CD14-positive monocyte (primary cell): ENCODE data around the gene KLHL13. TPM values are rescaled to one million over a fixed set of nuclear protein-coding genes. Genes with fewer than 3 reads are reported as not detected.
"Not testable (repeated sequence)": the region's sequence is repeated elsewhere in the genome, so short reads cannot be mapped to it uniquely, and the experiment has no call there.

ENCODE experiments used
- DNase-seq, 3 donors: peaks; one replicate each; pipeline ENCODE4 v3.0.0-alpha.2; 2011 to 2022
- H2AFZ ChIP-seq: 2 replicates; pipeline ENCODE4 v1.6.0; 2012; ENCODE audit warnings: mild to moderate bottlenecking, low read depth, low read length, inconsistent platforms; ENCODE audit not compliant: insufficient read depth, poor library complexity, severe bottlenecking
- H3K27ac ChIP-seq, 2 donors: 1 replicate in 1 of 2; 2 replicates in 1 of 2; pipeline ENCODE4 v1.5.1; 2012 to 2013; ENCODE audit warnings: low read length in 2 of 2, control low read depth in 1 of 2, inconsistent platforms in 1 of 2, low read depth in 1 of 2, mild to moderate bottlenecking in 1 of 2
- H3K27me3 ChIP-seq, 2 donors: one replicate each; pipeline versions ENCODE4 v1.6.0 to v1.6.1; 2011 to 2013; ENCODE audit warnings: low read length in 2 of 2; ENCODE audit not compliant: control insufficient read depth in 2 of 2, insufficient read depth in 2 of 2
- H3K36me3 ChIP-seq, 2 donors: replicated peaks in 1 of 2; 1 replicate in 1 of 2; 2 replicates in 1 of 2; pipeline versions ENCODE4 v1.5.1 to v1.6.1; 2012 to 2013; ENCODE audit warnings: low read length in 2 of 2, control low read depth in 1 of 2, inconsistent platforms in 1 of 2, mild to moderate bottlenecking in 1 of 2; ENCODE audit not compliant: insufficient read depth in 2 of 2, control insufficient read depth in 1 of 2
- H3K4me1 ChIP-seq, 2 donors: 1 replicate in 1 of 2; 2 replicates in 1 of 2; pipeline versions ENCODE4 v1.5.1 to v1.6.1; 2012 to 2013; ENCODE audit warnings: low read length in 2 of 2, control low read depth in 1 of 2, inconsistent platforms in 1 of 2, mild to moderate bottlenecking in 1 of 2, moderate library complexity in 1 of 2; ENCODE audit not compliant: insufficient read depth in 2 of 2, control insufficient read depth in 1 of 2
- H3K4me2 ChIP-seq: replicated peaks from 2 replicates; pipeline ENCODE3; 2012; ENCODE audit warnings: low read length, moderate library complexity, mild to moderate bottlenecking; ENCODE audit not compliant: poor library complexity, severe bottlenecking; ENCODE audit errors: extremely low read depth
- H3K4me3 ChIP-seq, 3 experiments: fragments of 200-600 bp in 1 of 3; sonication (generic) in 1 of 3; replicated peaks in 1 of 3; 1 replicate in 2 of 3; 2 replicates in 1 of 3; pipeline ENCODE4 v1.5.1; 2011 to 2013; ENCODE audit warnings: low read length in 3 of 3, mild to moderate bottlenecking in 3 of 3, control low read depth in 2 of 3, low read depth in 2 of 3, inconsistent platforms in 1 of 3, moderate library complexity in 1 of 3
- H3K79me2 ChIP-seq: 2 replicates; pipeline ENCODE4 v1.6.0; 2012; ENCODE audit warnings: mild to moderate bottlenecking, control low read depth, inconsistent platforms, low read length, moderate library complexity; ENCODE audit not compliant: insufficient read depth
- H3K9ac ChIP-seq: 2 replicates; pipeline ENCODE4 v1.6.0; 2017; ENCODE audit warnings: low read length, mild to moderate bottlenecking; ENCODE audit not compliant: insufficient read depth, poor library complexity, severe bottlenecking
- H3K9me3 ChIP-seq, 2 donors: replicated peaks in 1 of 2; 1 replicate in 1 of 2; 2 replicates in 1 of 2; pipeline versions ENCODE4 v1.5.1 to v1.6.1; 2012 to 2013; ENCODE audit warnings: low read length in 2 of 2, control low read depth in 1 of 2; ENCODE audit not compliant: control insufficient read depth in 1 of 2, insufficient read depth in 1 of 2
- H4K20me1 ChIP-seq: 2 replicates; pipeline ENCODE4 v1.6.0; 2012; ENCODE audit warnings: mild to moderate bottlenecking, low read length, control low read depth, moderate library complexity; ENCODE audit not compliant: insufficient read depth
- H3K27ac Mint-ChIP-seq, 7 donors: one replicate each; pipeline ENCODE4 v1.8.0; 2020; ENCODE audit warnings: mild to moderate bottlenecking in 7 of 7, mixed read lengths in 7 of 7, moderate library complexity in 6 of 7, inconsistent platforms in 2 of 7
- H3K27me3 Mint-ChIP-seq, 3 donors: one replicate each; pipeline ENCODE4 v1.8.0; 2021 to 2022; ENCODE audit warnings: low read depth in 3 of 3, mild to moderate bottlenecking in 3 of 3, mixed read lengths in 3 of 3, moderate library complexity in 3 of 3, inconsistent platforms in 1 of 3
- H3K36me3 Mint-ChIP-seq, 2 donors: one replicate each; pipeline ENCODE4 v1.8.0; 2020; ENCODE audit warnings: mixed read lengths in 2 of 2, inconsistent platforms in 1 of 2, mild to moderate bottlenecking in 1 of 2
- H3K4me1 Mint-ChIP-seq: one replicate; pipeline ENCODE4 v1.8.0; 2020; ENCODE audit warnings: mild to moderate bottlenecking, mixed read lengths
- H3K4me3 Mint-ChIP-seq, 2 donors: one replicate each; pipeline ENCODE4 v1.8.0; 2020; ENCODE audit warnings: mild to moderate bottlenecking in 2 of 2, mixed read lengths in 2 of 2, moderate library complexity in 1 of 2
- H3K9me3 Mint-ChIP-seq, 7 donors: one replicate each; pipeline ENCODE4 v1.8.0; 2020 to 2022; ENCODE audit warnings: mixed read lengths in 7 of 7, mild to moderate bottlenecking in 6 of 7, moderate library complexity in 6 of 7, inconsistent platforms in 2 of 7
- CTCF ChIP-seq: fragments of 200-600 bp; IDR thresholded peaks from one replicate; pipeline ENCODE4 v1.8.0; 2022; ENCODE audit warnings: antibody characterized with exemption, mild to moderate bottlenecking
- WGBS: methylation state at CpG from one replicate; pipeline ENCODE4 v1.1.5; 2013; ENCODE audit warnings: missing lambda C conversion rate; ENCODE audit not compliant: insufficient coverage; 5-methylcytosine and 5-hydroxymethylcytosine counted together
- intact Hi-C, 2 donors: fragments of 100-400 bp; cut with micrococcal nuclease; formaldehyde crosslinking; loops; one replicate each; pipeline versions ENCODE4 v1.15.0 to v1.15.1; 2023
- polyA plus RNA-seq, 3 donors: library from polyadenylated mRNA; depleted of rRNA in 1 of 3; unstranded in 2 of 3; stranded (reverse) in 1 of 3; fragments of 300-500 nt in 2 of 3; fragments of >200 nt in 1 of 3; fragmentation: Illumina TruSeq in 2 of 3; gene quantifications; 1 replicate in 2 of 3; 2 replicates in 1 of 3; pipeline ENCODE4 v1.2.3, GENCODE V29; 2012 to 2021

The KLHL13 gene
- polyA plus RNA-seq, 3 donors: 0.05 to 0.41 (median 0.10) TPM

GRCh38 chrX:117957128-117957527 is 159.5 kb downstream of the KLHL13 start:
- intact Hi-C loops: no loop called here
- H3K4me3 Mint-ChIP-seq: no peak overlapping the region
- no peaks in the 10 kb centered on the region for H3K4me1 ChIP-seq
- no peaks in the 10 kb centered on the region for H3K27me3 Mint-ChIP-seq
- WGBS: no CpG with 5 or more reads among the region's 2 CpGs
- H3K9me3 ChIP-seq: no peaks in the 10 kb centered on the region
- no peak overlapping the region for H3K27ac Mint-ChIP-seq
- no peak overlapping the region for H3K27ac ChIP-seq
- no peaks in the 10 kb centered on the region for H3K36me3 ChIP-seq
- H4K20me1 ChIP-seq: no peaks in the 10 kb centered on the region
- no peak overlapping the region for H3K4me2 ChIP-seq
- H3K9ac ChIP-seq: no peak overlapping the region
- TF ChIP-seq CTCF: no peak
- H3K36me3 Mint-ChIP-seq: no peaks in the 10 kb centered on the region
- no peaks in the 10 kb centered on the region for H3K79me2 ChIP-seq
- no peak overlapping the region for H3K4me3 ChIP-seq
- no peaks in the 10 kb centered on the region for H3K27me3 ChIP-seq
- H2AFZ ChIP-seq: no peak overlapping the region
- H3K4me1 Mint-ChIP-seq: no peaks in the 10 kb centered on the region
- no peak for DNase-seq
- H3K9me3 Mint-ChIP-seq: peaks cover 0 to 3% (median 0%) of the 10 kb centered on the region in 7 donors

- H3K4me3 ChIP-seq, DNase-seq, H3K9me3 ChIP-seq, H3K9me3 Mint-ChIP-seq, H3K4me1 Mint-ChIP-seq, H3K4me3 Mint-ChIP-seq, H2AFZ ChIP-seq, H4K20me1 ChIP-seq, H3K27ac Mint-ChIP-seq, H3K4me2 ChIP-seq, H3K9ac ChIP-seq, H3K27me3 ChIP-seq, H3K4me1 ChIP-seq, H3K36me3 Mint-ChIP-seq, H3K79me2 ChIP-seq, H3K36me3 ChIP-seq, H3K27ac ChIP-seq, intact Hi-C loops, H3K27me3 Mint-ChIP-seq: not testable (repeated sequence)
- WGBS: no CpG with 5 or more reads among the region's 1 CpG
These were observed 177.3 kb downstream of the KLHL13 start for GRCh38 chrX:117939296-117939695.
